ENCODE results near the gene PIP.

DNA sequence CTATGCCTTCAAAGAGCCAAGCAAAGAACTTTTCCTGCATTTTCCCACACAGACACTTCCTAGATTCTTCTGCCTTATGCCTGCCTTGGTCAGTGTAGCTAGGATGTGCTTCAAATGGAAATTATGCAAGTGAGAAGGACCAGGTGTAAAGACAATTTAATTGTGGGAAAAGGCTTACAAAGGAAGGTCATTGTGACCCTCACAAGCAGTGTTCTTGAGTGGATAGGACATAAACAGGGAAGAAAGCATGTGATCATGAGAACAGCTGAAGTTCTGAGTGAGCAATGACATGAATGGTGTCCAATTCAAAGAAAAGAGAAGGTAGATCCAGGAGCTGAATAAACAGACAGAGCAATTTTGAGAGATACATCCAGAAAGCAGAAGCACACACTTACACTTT, 1.3 kb upstream of the PIP start:
- TF ChIP-seq, protein P1, sequence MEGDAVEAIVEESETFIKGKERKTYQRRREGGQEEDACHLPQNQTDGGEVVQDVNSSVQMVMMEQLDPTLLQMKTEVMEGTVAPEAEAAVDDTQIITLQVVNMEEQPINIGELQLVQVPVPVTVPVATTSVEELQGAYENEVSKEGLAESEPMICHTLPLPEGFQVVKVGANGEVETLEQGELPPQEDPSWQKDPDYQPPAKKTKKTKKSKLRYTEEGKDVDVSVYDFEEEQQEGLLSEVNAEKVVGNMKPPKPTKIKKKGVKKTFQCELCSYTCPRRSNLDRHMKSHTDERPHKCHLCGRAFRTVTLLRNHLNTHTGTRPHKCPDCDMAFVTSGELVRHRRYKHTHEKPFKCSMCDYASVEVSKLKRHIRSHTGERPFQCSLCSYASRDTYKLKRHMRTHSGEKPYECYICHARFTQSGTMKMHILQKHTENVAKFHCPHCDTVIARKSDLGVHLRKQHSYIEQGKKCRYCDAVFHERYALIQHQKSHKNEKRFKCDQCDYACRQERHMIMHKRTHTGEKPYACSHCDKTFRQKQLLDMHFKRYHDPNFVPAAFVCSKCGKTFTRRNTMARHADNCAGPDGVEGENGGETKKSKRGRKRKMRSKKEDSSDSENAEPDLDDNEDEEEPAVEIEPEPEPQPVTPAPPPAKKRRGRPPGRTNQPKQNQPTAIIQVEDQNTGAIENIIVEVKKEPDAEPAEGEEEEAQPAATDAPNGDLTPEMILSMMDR (IDR thresholded peaks at IDR 0.05): no peak
- no peak for TF ChIP-seq POLR2A (IDR thresholded peaks at IDR 0.05)

Data from sigmoid colon (tissue), 3 donors.